Esophagus muscularis mucosa (tissue), 4 donors: ENCODE results near the gene TAX1BP3. TPM values are rescaled to one million over a fixed set of nuclear protein-coding genes. Genes with fewer than 3 reads are reported as not detected.

Experiments
- DNase-seq: peaks from one replicate; pipeline ENCODE4 v3.0.0-alpha.2; 2017; ENCODE audit errors: extremely low spot score
- H3K27ac ChIP-seq, 4 donors: fragments of 200-600 bp; sonication (generic); replicated peaks in 1 of 4; 1 replicate in 3 of 4; 2 replicates in 1 of 4; pipeline ENCODE4 v1.5.1; 2016 to 2019; ENCODE audit warnings: mild to moderate bottlenecking in 1 of 4
- H3K27me3 ChIP-seq, 4 donors: fragments of 200-600 bp; sonication (generic); one replicate each; pipeline versions ENCODE4 v1.5.1 to v1.6.0; 2016 to 2019
- H3K36me3 ChIP-seq, 4 donors: fragments of 200-600 bp; sonication (generic); one replicate each; pipeline ENCODE4 v1.5.1; 2016 to 2019
- H3K4me1 ChIP-seq, 4 donors: fragments of 200-600 bp; sonication (generic); one replicate each; pipeline ENCODE4 v1.5.1; 2016 to 2019
- H3K4me3 ChIP-seq, 4 donors: fragments of 200-600 bp; sonication (generic); 1 replicate in 2 of 4; 2 replicates in 2 of 4; pipeline ENCODE4 v1.5.1; 2016 to 2019; ENCODE audit warnings: mild to moderate bottlenecking in 4 of 4, moderate library complexity in 1 of 4
- H3K9me3 ChIP-seq, 4 donors: fragments of 200-600 bp; sonication (generic); 1 replicate in 3 of 4; 2 replicates in 1 of 4; pipeline ENCODE4 v1.5.1; 2016 to 2019
- EP300 ChIP-seq: sonication (generic); formaldehyde crosslinking; IDR thresholded peaks from one replicate; pipeline ENCODE4 v1.6.1; 2017; ENCODE audit warnings: antibody characterized with exemption
- POLR2A ChIP-seq: fragments of 450-650 bp; IDR thresholded peaks from one replicate; pipeline ENCODE4 v1.6.1; 2017; ENCODE audit warnings: antibody characterized with exemption, moderate library complexity, mild to moderate bottlenecking, low read depth
- POLR2AphosphoS5 ChIP-seq, 2 donors: sonication (generic); formaldehyde crosslinking; IDR thresholded peaks; one replicate each; pipeline ENCODE4 v1.6.1; 2017; ENCODE audit warnings: antibody characterized with exemption in 2 of 2
- WGBS: methylation state at CpG from one replicate; pipeline ENCODE4 v1.1.5; 2018; 5-methylcytosine and 5-hydroxymethylcytosine counted together
- intact Hi-C: fragments of 100-400 bp; cut with DNase I; formaldehyde crosslinking; loops from one replicate; pipeline ENCODE4 v1.15.1; 2023
- total RNA-seq, 4 donors: library from RNA; depleted of rRNA; stranded (reverse); fragments of >200 nt; gene quantifications; one replicate each; pipeline versions ENCODE4 v1.1.0 to v1.2.1, GENCODE V29; 2016
- TF ChIP-seq, protein P1 (sequence below), 3 experiments: fragments of 200-600 bp in 2 of 3; fragments of 450-650 bp in 1 of 3; sonication (generic) in 2 of 3; IDR thresholded peaks; one replicate each; pipeline ENCODE4 v1.5.1; 2017 to 2019; ENCODE audit warnings: antibody characterized with exemption in 3 of 3, mild to moderate bottlenecking in 2 of 3, moderate library complexity in 1 of 3

TAX1BP3 gene
- total RNA-seq, 4 donors from 2014 or later = 98.0 to 175 (median 115) TPM

- H3K36me3 ChIP-seq = no peaks in the 10 kb centered on the region
- H3K4me3 ChIP-seq = no peak overlapping the region
- H3K27me3 ChIP-seq = peaks cover 0 to 70% (median 20%) of the 10 kb centered on the region in 4 donors
- H3K9me3 ChIP-seq = no peaks in the 10 kb centered on the region
- 82% methylated on average over 10 of the region's 22 CpGs for WGBS
- TF ChIP-seq, protein P1, sequence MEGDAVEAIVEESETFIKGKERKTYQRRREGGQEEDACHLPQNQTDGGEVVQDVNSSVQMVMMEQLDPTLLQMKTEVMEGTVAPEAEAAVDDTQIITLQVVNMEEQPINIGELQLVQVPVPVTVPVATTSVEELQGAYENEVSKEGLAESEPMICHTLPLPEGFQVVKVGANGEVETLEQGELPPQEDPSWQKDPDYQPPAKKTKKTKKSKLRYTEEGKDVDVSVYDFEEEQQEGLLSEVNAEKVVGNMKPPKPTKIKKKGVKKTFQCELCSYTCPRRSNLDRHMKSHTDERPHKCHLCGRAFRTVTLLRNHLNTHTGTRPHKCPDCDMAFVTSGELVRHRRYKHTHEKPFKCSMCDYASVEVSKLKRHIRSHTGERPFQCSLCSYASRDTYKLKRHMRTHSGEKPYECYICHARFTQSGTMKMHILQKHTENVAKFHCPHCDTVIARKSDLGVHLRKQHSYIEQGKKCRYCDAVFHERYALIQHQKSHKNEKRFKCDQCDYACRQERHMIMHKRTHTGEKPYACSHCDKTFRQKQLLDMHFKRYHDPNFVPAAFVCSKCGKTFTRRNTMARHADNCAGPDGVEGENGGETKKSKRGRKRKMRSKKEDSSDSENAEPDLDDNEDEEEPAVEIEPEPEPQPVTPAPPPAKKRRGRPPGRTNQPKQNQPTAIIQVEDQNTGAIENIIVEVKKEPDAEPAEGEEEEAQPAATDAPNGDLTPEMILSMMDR (IDR thresholded peaks at IDR 0.05) = no peak
- TF ChIP-seq POLR2A = no peak
- TF ChIP-seq EP300 = no peak
- no peak for TF ChIP-seq POLR2AphosphoS5 (IDR thresholded peaks at IDR 0.05)
- H3K27ac ChIP-seq = no peak overlapping the region
- intact Hi-C loops = no loop called here
- peaks cover 5 to 16% (median 9%) of the 10 kb centered on the region in 4 donors for H3K4me1 ChIP-seq
- DNase-seq = no peak
These were observed 21.8 kb upstream of the TAX1BP3 start for GRCh38 chr17:3690094-3690715.

DNA sequence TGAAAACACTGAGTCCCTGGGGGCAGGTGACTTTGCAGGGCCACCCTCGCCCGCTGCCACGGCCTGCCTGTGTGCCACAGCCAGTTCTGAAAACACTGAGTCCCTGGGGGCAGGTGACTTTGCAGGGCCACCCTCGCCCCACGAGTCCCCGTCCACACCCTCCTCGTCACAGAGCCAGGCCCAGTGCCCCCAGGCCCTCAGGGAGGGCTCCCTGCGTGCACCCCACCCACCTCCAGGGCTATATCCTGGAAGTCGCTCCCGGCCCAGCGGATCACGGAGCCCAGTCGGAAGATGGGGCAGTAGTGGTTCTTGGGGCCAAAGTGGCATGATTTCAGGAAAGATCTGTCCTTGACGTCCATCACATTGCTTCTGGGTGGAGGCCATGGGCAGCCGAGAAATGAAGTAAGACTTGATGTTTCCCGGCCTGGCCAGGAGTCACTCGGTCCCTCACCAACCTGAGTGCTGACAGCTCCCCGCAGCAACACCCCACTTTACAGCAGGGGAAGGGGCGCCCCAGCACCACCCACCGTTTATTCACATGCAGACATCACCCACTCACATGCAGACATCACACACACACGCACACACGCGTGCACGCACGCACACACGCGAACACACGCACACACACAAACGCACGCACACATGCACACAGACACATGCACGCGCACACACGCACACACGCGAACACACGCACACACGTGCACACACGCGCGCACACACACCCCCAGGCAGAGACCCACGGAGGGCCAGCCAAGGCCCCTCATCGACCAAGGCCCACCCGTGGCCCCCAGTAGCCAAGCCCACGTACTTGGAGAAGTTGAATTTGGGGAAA is 21.1 kb upstream of the TAX1BP3 start:
- Histone ChIP-seq H3K27ac (no peak overlapping the region), H3K27me3 (peaks cover 0 to 70% (median 13%) of the 10 kb centered on the region in 4 donors), H3K36me3 (no peaks in the 10 kb centered on the region), H3K9me3 (no peaks in the 10 kb centered on the region), H3K4me3 (no peak overlapping the region), H3K4me1 (peaks cover 0 to 9% (median 3%) of the 10 kb centered on the region in 4 donors)
- WGBS = 93% methylated on average over 31 of the region's 44 CpGs
- intact Hi-C loops = no loop called here
- DNase-seq = no peak
- no peak for TF ChIP-seq EP300
- TF ChIP-seq, protein P1 (IDR thresholded peaks at IDR 0.05) = no peak
- TF ChIP-seq POLR2A = no peak

GRCh38 chr17:3688852-3689261 is 20.5 kb upstream of the TAX1BP3 start:
- Histone ChIP-seq H3K36me3 (no peaks in the 10 kb centered on the region), H3K27me3 (peaks cover 0 to 70% (median 8%) of the 10 kb centered on the region in 4 donors), H3K4me3 (no peak overlapping the region), H3K4me1 (peaks cover 0 to 7% (median 3%) of the 10 kb centered on the region in 4 donors), H3K27ac (no peak overlapping the region), H3K9me3 (no peaks in the 10 kb centered on the region)
- WGBS = 76% methylated on average over 5 of the region's 14 CpGs
- intact Hi-C loops = no loop called here
- DNase-seq = no peak
- TF ChIP-seq POLR2AphosphoS5 (IDR thresholded peaks at IDR 0.05) = no peak
- no peak for TF ChIP-seq POLR2A
- TF ChIP-seq EP300 = no peak
- TF ChIP-seq, protein P1 (IDR thresholded peaks at IDR 0.05) = no peak

DNA sequence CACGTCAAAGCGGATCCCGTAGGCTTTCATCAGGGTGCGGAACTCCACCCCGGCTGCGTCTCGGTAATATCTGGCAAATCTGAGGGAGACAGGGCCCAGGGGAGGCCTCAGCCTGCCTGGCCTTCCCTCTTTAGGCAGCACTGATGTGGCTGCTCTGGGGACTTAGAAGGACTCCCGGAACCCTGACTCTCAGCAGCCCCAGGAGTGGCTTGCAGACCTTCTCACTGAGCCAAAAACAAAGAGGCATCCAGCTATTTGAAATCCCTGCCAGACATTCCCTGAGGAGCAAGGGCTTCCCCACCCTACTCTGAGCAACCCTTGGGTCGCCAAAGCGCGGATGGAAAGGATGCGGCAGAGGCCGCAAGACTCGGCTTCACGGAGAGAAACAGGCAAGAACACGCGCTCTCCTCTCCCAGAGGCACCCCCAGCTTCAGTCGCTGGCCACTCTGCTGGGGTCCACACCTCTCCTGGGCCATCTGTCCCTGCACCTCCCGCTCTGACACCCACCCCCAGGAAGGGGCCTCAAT is 19.7 kb upstream of the TAX1BP3 start:
- H3K27ac ChIP-seq = no peak overlapping the region
- DNase-seq = no peak
- no peak for TF ChIP-seq POLR2A
- no peak for TF ChIP-seq POLR2AphosphoS5 (IDR thresholded peaks at IDR 0.05)
- TF ChIP-seq, protein P1 (IDR thresholded peaks at IDR 0.05) = no peak
- TF ChIP-seq EP300 = no peak
- WGBS = 66% methylated on average over 12 of the region's 19 CpGs
- H3K27me3 ChIP-seq = peaks cover 0 to 70% (median 5%) of the 10 kb centered on the region in 4 donors
- H3K4me1 ChIP-seq = peaks cover 0 to 7% (median 3%) of the 10 kb centered on the region in 4 donors
- intact Hi-C loops = no loop called here
- H3K36me3 ChIP-seq = no peaks in the 10 kb centered on the region
- no peak overlapping the region for H3K4me3 ChIP-seq
- no peaks in the 10 kb centered on the region for H3K9me3 ChIP-seq
